Naive thymus-derived CD8-positive, alpha-beta T cell (primary cell): Measurements from ENCODE around the gene DYRK1A. TPM values are rescaled to one million over a fixed set of nuclear protein-coding genes. Genes with fewer than 3 reads are reported as not detected.

Experiments
- ATAC-seq, 2 donors: fragments of 150-1000 bp; cut with Tn5 transposase in 1 of 2; sonication (Bioruptor Pico), chemical (Tn5 transposase) in 1 of 2; 1 replicate in 1 of 2; 2 replicates in 1 of 2; pipeline ENCODE4 v1.10.0; 2021; ENCODE audit warnings: mild to moderate bottlenecking in 2 of 2, moderate library complexity in 2 of 2
- POLR2A ChIA-PET: fragments of 350-600 bp; sonication (Branson Sonifier 250); formaldehyde crosslinking; loops from one replicate; lab custom pipeline; 2021; ENCODE audit warnings: antibody characterized with exemption; lab: Charles Lee
- DNase-seq, 10 donors: peaks; one replicate each; pipeline versions ENCODE4 v3.0.0 to v3.0.0-alpha.2; 2020 to 2022
- H3K27ac Mint-ChIP-seq, 10 donors: one replicate each; pipeline ENCODE4 v1.8.0; 2020 to 2022; ENCODE audit warnings: mild to moderate bottlenecking in 10 of 10, mixed read lengths in 10 of 10, moderate library complexity in 4 of 10, inconsistent platforms in 1 of 10
- H3K27me3 Mint-ChIP-seq, 5 donors: one replicate each; pipeline ENCODE4 v1.8.0; 2021 to 2022; ENCODE audit warnings: mixed read lengths in 5 of 5
- H3K36me3 Mint-ChIP-seq, 3 donors: one replicate each; pipeline ENCODE4 v1.8.0; 2020 to 2022; ENCODE audit warnings: mixed read lengths in 3 of 3, mild to moderate bottlenecking in 2 of 3, inconsistent platforms in 1 of 3
- H3K4me1 Mint-ChIP-seq, 4 donors: one replicate each; pipeline ENCODE4 v1.8.0; 2021 to 2022; ENCODE audit warnings: mixed read lengths in 4 of 4
- H3K4me3 Mint-ChIP-seq, 10 donors: one replicate each; pipeline ENCODE4 v1.8.0; 2020 to 2022; ENCODE audit warnings: mild to moderate bottlenecking in 10 of 10, mixed read lengths in 10 of 10, moderate library complexity in 6 of 10, inconsistent platforms in 1 of 10
- H3K9me3 Mint-ChIP-seq, 9 donors: one replicate each; pipeline ENCODE4 v1.8.0; 2020 to 2022; ENCODE audit warnings: mixed read lengths in 9 of 9, mild to moderate bottlenecking in 3 of 9, inconsistent platforms in 1 of 9, moderate library complexity in 1 of 9
- polyA plus RNA-seq, 3 donors: library from polyadenylated mRNA; unstranded; fragments of 300-500 nt; fragmentation: Illumina TruSeq; gene quantifications; one replicate each; pipeline ENCODE4 v1.2.3, GENCODE V29; 2021
- total RNA-seq, 8 experiments: library from RNA in 2 of 8; stranded (reverse) in 2 of 8; gene quantifications; one replicate each; pipeline ENCODE4 v1.2.3 and lab custom pipeline; 2021 to 2026

Gene DYRK1A
- total and polyA plus RNA-seq, 5 experiments from 2014 or later, result 1.8 to 146 (median 5.4) TPM

GRCh38 chr21:37443683-37444082, 77.1 kb downstream of the DYRK1A start:
- peaks cover 0 to 10% (median 0%) of the 10 kb centered on the region in 3 donors for H3K36me3 Mint-ChIP-seq
- H3K4me1 Mint-ChIP-seq, result peaks cover 44 to 80% (median 78%) of the 10 kb centered on the region in 4 donors
- POLR2A ChIA-PET, result interaction anchor here (0.7 kb wide), 1 partner anchor 23 kb away, joined by 3 read pairs; no protein-coding TSS in a partner anchor
- H3K27ac Mint-ChIP-seq, result peak overlapping the region in 9 of 10 donors; percentile 11 to 85 (median 34)
- H3K4me3 Mint-ChIP-seq, result peak overlapping the region in 4 of 10 donors; percentile 7 to 30 (median 19)
- no peak for DNase-seq
- no peaks in the 10 kb centered on the region for H3K9me3 Mint-ChIP-seq
- no peaks in the 10 kb centered on the region for H3K27me3 Mint-ChIP-seq
- ATAC-seq, result no peak

GRCh38 chr21:37445228-37445627, 78.7 kb downstream of the DYRK1A start:
- no peak for DNase-seq
- Mint-ChIP-seq H3K36me3 (peaks cover 0 to 21% (median 2%) of the 10 kb centered on the region in 3 donors), H3K27me3 (no peaks in the 10 kb centered on the region), H3K4me3 (peak overlapping the region in 1 of 10 donors; percentile 20), H3K4me1 (peaks cover 41 to 94% (median 87%) of the 10 kb centered on the region in 4 donors), H3K9me3 (no peaks in the 10 kb centered on the region), H3K27ac (peak overlapping the region in 6 of 10 donors; percentile 23 to 84 (median 36))
- POLR2A ChIA-PET, result no interaction called here
- ATAC-seq, result no peak

DNA sequence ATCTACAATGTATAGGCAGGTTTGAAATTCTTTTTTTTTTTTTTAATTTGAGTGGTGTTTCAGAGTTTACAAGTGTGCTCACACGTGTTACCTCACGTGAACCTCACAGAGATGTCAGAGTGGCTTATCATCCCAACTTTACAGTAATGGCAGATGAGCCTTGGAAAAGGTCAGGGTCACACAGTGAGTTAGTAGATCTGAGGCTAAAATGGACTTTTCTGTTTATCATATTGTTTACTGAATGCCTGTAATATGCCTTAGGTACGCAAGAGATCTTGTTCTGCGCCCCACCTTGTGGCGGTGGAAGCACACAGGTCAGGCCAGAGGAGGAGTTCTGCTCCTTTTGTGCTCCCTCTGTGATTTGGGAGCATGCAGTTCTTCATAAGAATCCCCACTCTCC, 80.0 kb downstream of the DYRK1A start:
- H3K27ac Mint-ChIP-seq, result peak overlapping the region in 8 of 10 donors; percentile 6 to 83 (median 64)
- peaks cover 39 to 93% (median 84%) of the 10 kb centered on the region in 4 donors for H3K4me1 Mint-ChIP-seq
- POLR2A ChIA-PET, result no interaction called here
- peaks cover 0 to 27% (median 2%) of the 10 kb centered on the region in 3 donors for H3K36me3 Mint-ChIP-seq
- no peak for DNase-seq
- peak; percentile 33 to 52 for ATAC-seq
- peak overlapping the region in 5 of 10 donors; percentile 16 to 51 (median 29) for H3K4me3 Mint-ChIP-seq
- no peaks in the 10 kb centered on the region for H3K9me3 Mint-ChIP-seq
- no peaks in the 10 kb centered on the region for H3K27me3 Mint-ChIP-seq

DNA sequence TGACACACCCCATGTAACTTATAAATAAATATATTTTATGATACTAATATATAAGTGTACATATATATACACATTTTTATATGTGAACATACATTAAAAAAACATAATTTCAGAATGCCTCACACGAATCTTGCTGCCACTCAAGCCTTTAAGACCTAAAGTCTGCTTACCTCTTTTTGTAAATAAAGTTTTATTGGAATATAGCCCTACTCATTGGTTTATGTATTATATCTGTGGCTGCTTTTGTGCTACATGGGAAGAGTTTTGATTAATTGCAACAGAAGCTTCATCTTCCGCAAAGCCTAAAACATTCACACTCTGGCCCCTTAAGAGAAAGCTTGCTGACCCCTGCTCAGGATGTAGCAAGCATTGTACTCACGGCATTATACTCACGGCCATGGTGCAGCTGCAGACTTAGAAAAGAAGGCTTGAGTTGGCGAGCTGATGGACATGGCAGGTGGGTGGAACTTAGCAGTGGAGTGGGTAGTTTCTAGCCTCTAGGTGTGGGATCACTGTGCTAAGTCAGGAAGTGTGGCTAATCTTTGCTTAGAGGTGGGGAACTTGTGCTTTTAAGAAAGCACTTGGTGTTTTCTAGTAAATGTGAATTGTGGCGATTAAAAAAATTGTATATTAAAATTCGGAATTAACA, 80.8 kb downstream of the DYRK1A start:
- H3K9me3 Mint-ChIP-seq, result no peaks in the 10 kb centered on the region
- no peaks in the 10 kb centered on the region for H3K27me3 Mint-ChIP-seq
- peak overlapping the region in 9 of 10 donors; percentile 10 to 87 (median 74) for H3K27ac Mint-ChIP-seq
- H3K36me3 Mint-ChIP-seq, result peaks cover 0 to 30% (median 2%) of the 10 kb centered on the region in 3 donors
- DNase-seq (no peak), ATAC-seq (peak; percentile 45 to 62)
- POLR2A ChIA-PET, result no interaction called here
- peak overlapping the region in 9 of 10 donors; percentile 19 to 70 (median 52) for H3K4me3 Mint-ChIP-seq
- peaks cover 43 to 93% (median 84%) of the 10 kb centered on the region in 4 donors for H3K4me1 Mint-ChIP-seq

- peaks cover 0 to 29% (median 2%) of the 10 kb centered on the region in 3 donors for H3K36me3 Mint-ChIP-seq
- H3K4me1 Mint-ChIP-seq, result peaks cover 36 to 90% (median 78%) of the 10 kb centered on the region in 4 donors
- H3K27me3 Mint-ChIP-seq, result no peaks in the 10 kb centered on the region
- no peak overlapping the region for H3K27ac Mint-ChIP-seq
- ATAC-seq (no peak), DNase-seq (no peak)
- no peaks in the 10 kb centered on the region for H3K9me3 Mint-ChIP-seq
- POLR2A ChIA-PET, result interaction anchor here (1.3 kb wide), 1 partner anchor 9 kb away, joined by 4 read pairs; no protein-coding TSS in a partner anchor
- peak overlapping the region in 3 of 10 donors; percentile 0 to 62 (median 5) for H3K4me3 Mint-ChIP-seq
Observed at GRCh38 chr21:37449302-37449937, 82.8 kb downstream of the DYRK1A start.

DNA sequence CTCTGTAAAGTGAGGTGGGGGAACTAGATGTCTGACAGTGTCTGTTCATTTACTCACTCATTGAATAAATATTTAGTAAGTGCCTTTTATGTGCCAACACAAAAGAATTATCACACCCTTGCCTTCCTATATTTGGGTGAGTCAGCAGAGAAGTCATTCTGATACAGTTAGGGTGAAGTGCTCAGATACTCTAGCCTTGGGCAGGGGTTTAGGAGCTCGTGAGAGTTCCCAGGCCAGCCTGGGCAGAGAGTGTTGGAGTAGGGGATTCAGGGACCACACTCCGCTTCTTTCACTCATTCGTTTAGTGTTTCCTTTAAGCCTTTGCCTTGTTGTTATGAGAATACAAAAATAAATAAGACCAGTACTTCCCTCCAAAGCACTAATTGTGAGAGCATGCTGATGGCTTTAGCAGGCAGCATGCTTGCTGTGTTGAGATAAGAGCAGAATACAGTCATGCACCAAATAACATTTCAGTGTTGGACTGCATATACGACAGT, 83.9 kb downstream of the DYRK1A start:
- no peaks in the 10 kb centered on the region for H3K27me3 Mint-ChIP-seq
- H3K4me1 Mint-ChIP-seq, result peaks cover 33 to 91% (median 77%) of the 10 kb centered on the region in 4 donors
- H3K27ac Mint-ChIP-seq, result peak overlapping the region in 9 of 10 donors; percentile 1 to 85 (median 55)
- no peak for DNase-seq
- POLR2A ChIA-PET, result interaction anchor here (1.3 kb wide), 1 partner anchor 8 kb away, joined by 4 read pairs; no protein-coding TSS in a partner anchor
- ATAC-seq, result no peak
- peaks cover 0 to 30% (median 2%) of the 10 kb centered on the region in 3 donors for H3K36me3 Mint-ChIP-seq
- H3K4me3 Mint-ChIP-seq, result peak overlapping the region in 5 of 10 donors; percentile 7 to 34 (median 14)
- H3K9me3 Mint-ChIP-seq, result no peaks in the 10 kb centered on the region

GRCh38 chr21:37451446-37451845, 84.9 kb downstream of the DYRK1A start:
- Mint-ChIP-seq H3K27ac (peak overlapping the region in 7 of 10 donors; percentile 0 to 86 (median 53)), H3K4me1 (peaks cover 35 to 91% (median 77%) of the 10 kb centered on the region in 4 donors), H3K9me3 (no peaks in the 10 kb centered on the region)

DNA sequence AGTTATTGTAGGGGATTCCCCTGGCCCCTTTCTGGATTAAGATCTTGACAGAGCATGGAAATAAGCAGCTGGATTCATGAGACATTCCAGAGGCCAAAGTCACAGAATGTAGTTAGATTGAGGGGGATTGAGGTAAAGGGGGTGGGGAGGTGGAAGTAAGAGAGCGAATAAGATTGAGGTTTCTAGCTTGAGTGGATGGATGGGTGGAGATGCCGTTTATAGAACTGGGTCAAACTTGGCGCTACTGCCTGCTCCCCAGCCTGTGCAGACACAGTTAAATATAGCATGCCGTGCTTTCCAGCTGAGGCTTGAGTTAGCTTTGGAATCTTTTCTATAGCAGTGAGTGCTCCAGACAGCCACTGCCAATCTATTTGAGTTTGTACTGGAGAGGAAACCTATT, 85.7 kb downstream of the DYRK1A start:
- peak overlapping the region in 7 of 10 donors; percentile 0 to 79 (median 50) for H3K27ac Mint-ChIP-seq
- POLR2A ChIA-PET, result interaction anchor here (0.6 to 0.7 kb wide), 4 partner anchors 49 to 311 kb away, joined by 3 to 4 read pairs (median 4); no protein-coding TSS in a partner anchor
- H3K36me3 Mint-ChIP-seq, result peaks cover 0 to 40% (median 4%) of the 10 kb centered on the region in 3 donors
- peaks cover 38 to 91% (median 76%) of the 10 kb centered on the region in 4 donors for H3K4me1 Mint-ChIP-seq
- peak overlapping the region in 2 of 10 donors; percentile 7 to 41 for H3K4me3 Mint-ChIP-seq
- H3K9me3 Mint-ChIP-seq, result no peaks in the 10 kb centered on the region
- no peak for DNase-seq
- ATAC-seq, result peak in 1 of 2 donors; percentile 27
- no peaks in the 10 kb centered on the region for H3K27me3 Mint-ChIP-seq

More at GRCh38 chr21:37451446-37451845, 84.9 kb downstream of the DYRK1A start:
- POLR2A ChIA-PET, result interaction anchor here (0.6 kb wide), 1 partner anchor 17 kb away, joined by 3 read pairs; no protein-coding TSS in a partner anchor
- DNase-seq (no peak), ATAC-seq (no peak)
- H3K36me3 Mint-ChIP-seq, result peaks cover 0 to 39% (median 4%) of the 10 kb centered on the region in 3 donors
- H3K27me3 Mint-ChIP-seq, result no peaks in the 10 kb centered on the region
- H3K4me3 Mint-ChIP-seq, result peak overlapping the region in 5 of 10 donors; percentile 2 to 41 (median 20)

DNA sequence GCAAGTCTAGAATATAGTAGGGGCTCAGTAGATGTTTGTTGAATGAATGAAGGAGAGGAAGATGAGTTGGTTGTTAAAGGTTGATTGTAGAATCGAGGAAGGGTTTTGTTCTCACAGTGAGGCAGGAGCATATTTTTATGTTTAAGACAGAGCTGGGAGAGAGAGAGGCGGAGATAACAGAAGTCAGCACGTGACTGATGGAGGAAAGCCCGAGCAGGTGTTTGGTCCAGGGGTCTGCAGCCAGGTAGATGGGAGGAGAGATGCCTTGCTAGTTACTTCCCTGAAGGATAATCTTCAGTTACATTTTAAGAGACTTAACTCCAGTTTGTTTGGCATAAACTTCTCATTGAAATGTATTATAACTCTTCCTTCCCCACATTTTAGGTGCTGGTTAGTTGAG, 86.8 kb downstream of the DYRK1A start:
- Mint-ChIP-seq H3K4me1 (peaks cover 41 to 90% (median 80%) of the 10 kb centered on the region in 4 donors), H3K9me3 (no peaks in the 10 kb centered on the region), H3K27me3 (no peaks in the 10 kb centered on the region), H3K27ac (peak overlapping the region in 9 of 10 donors; percentile 0 to 68 (median 33)), H3K4me3 (peak overlapping the region in 2 of 10 donors; percentile 5 to 8), H3K36me3 (peaks cover 0 to 42% (median 4%) of the 10 kb centered on the region in 3 donors)
- DNase-seq (no peak), ATAC-seq (no peak)
- POLR2A ChIA-PET, result no interaction called here

GRCh38 chr21:37454869-37455503, 88.4 kb downstream of the DYRK1A start:
- peaks cover 0 to 34% (median 3%) of the 10 kb centered on the region in 3 donors for H3K36me3 Mint-ChIP-seq
- ATAC-seq (no peak), DNase-seq (no peak)
- peak overlapping the region; percentile 48 to 85 (median 64) for H3K27ac Mint-ChIP-seq
- POLR2A ChIA-PET, result no interaction called here
- peak overlapping the region in 6 of 10 donors; percentile 3 to 39 (median 32) for H3K4me3 Mint-ChIP-seq
- no peaks in the 10 kb centered on the region for H3K9me3 Mint-ChIP-seq
- H3K4me1 Mint-ChIP-seq, result peaks cover 44 to 93% (median 85%) of the 10 kb centered on the region in 4 donors
- H3K27me3 Mint-ChIP-seq, result no peaks in the 10 kb centered on the region

- H3K4me3 Mint-ChIP-seq, result peak overlapping the region in 6 of 10 donors; percentile 2 to 34 (median 10)
- POLR2A ChIA-PET, result no interaction called here
- no peaks in the 10 kb centered on the region for H3K9me3 Mint-ChIP-seq
- peak overlapping the region in 9 of 10 donors; percentile 30 to 87 (median 81) for H3K27ac Mint-ChIP-seq
- no peak for DNase-seq
- H3K36me3 Mint-ChIP-seq, result peaks cover 0 to 29% (median 3%) of the 10 kb centered on the region in 3 donors
- ATAC-seq, result no peak
- H3K4me1 Mint-ChIP-seq, result peaks cover 41 to 93% (median 84%) of the 10 kb centered on the region in 4 donors
- no peaks in the 10 kb centered on the region for H3K27me3 Mint-ChIP-seq
Observed at GRCh38 chr21:37455504-37455911, 88.9 kb downstream of the DYRK1A start.
